Left lung (tissue), 10 donors: ENCODE measurements around the gene TFF1. TPM values are rescaled to one million over a fixed set of nuclear protein-coding genes. Genes with fewer than 3 reads are reported as not detected.

Experiments
- ATAC-seq: fragments of 200-7000 bp; cut with Tn5 transposase; one replicate; pipeline ENCODE4 v1.9.1; 2020; ENCODE audit warnings: moderate library complexity
- DNase-seq, 4 donors: peaks; one replicate each; pipeline ENCODE4 v3.0.0-alpha.2; 2013 to 2020
- H3K27ac ChIP-seq, 2 donors: fragments of 200-600 bp; sonication (generic) in 1 of 2; one replicate each; pipeline versions ENCODE4 v1.5.0 to v1.8.0; 2020 to 2021
- H3K27me3 ChIP-seq, 2 donors: fragments of 200-600 bp; sonication (generic) in 1 of 2; one replicate each; pipeline versions ENCODE4 v1.5.0 to v1.8.0; 2020 to 2021
- H3K36me3 ChIP-seq, 2 donors: fragments of 200-600 bp; sonication (generic) in 1 of 2; one replicate each; pipeline versions ENCODE4 v1.5.0 to v1.8.0; 2020 to 2021
- H3K4me1 ChIP-seq, 2 donors: fragments of 200-600 bp; one replicate each; pipeline ENCODE4 v1.8.0; 2021
- H3K4me3 ChIP-seq, 2 donors: fragments of 200-600 bp; sonication (generic) in 1 of 2; one replicate each; pipeline versions ENCODE4 v1.5.0 to v1.8.0; 2020 to 2021; ENCODE audit warnings: mild to moderate bottlenecking in 1 of 2
- H3K9me3 ChIP-seq, 2 donors: fragments of 200-600 bp; sonication (generic) in 1 of 2; one replicate each; pipeline versions ENCODE4 v1.5.0 to v1.8.0; 2020 to 2021
- CTCF ChIP-seq, 2 donors: fragments of 200-600 bp; sonication (generic) in 1 of 2; IDR thresholded peaks; one replicate each; pipeline versions ENCODE4 v1.5.0 to v1.8.0; 2021; ENCODE audit warnings: antibody characterized with exemption in 2 of 2
- intact Hi-C, 2 donors: fragments of 100-400 bp; cut with DNase I; formaldehyde crosslinking; loops; one replicate each; pipeline versions ENCODE4 v1.11.2 to v1.14.2; 2022
- polyA plus RNA-seq, 6 donors: library from polyadenylated mRNA; unstranded; fragments of 120-200 nt; gene quantifications; one replicate each; pipeline ENCODE4 v1.2.1, GENCODE V29; 2013; ENCODE audit not compliant: insufficient read length in 6 of 6
- total RNA-seq, 2 donors: library from RNA; stranded (reverse); fragmentation: NEBNext Ultra II Directional; extraction: Animal tissue kit (Norgen Biotek cat#: 25700); gene quantifications; one replicate each; pipeline ENCODE4 v1.2.1, GENCODE V29; 2021
- donor health status: DM: no; HTN: yes; CAD: no.
- donor health status: DM: no; HTN: no; CAD: no.

TFF1 gene
- total and polyA plus RNA-seq, 8 donors: not detected

DNA sequence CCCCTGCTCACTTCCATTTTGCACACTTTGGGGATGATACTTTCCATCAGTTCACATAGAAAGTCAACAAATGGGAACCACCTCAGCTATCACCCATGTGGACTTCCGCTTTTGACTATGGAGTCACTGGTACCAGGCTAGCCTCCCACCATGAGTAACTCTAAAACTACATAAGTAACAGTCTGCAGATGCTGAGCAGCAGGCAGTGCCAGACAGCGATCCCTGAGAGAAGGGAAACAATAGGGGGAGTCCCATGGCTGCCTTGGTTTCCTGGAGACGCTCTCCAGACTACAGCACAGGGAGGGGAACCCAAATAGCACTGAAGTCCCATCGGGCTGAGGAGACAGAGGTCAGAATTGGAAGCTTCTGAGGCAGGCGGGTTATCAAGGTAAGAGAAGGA is 12.7 kb downstream of the TFF1 start:
- TF ChIP-seq CTCF (IDR thresholded peaks at IDR 0.05): no peak
- ATAC-seq: no peak
- Histone ChIP-seq H3K4me3 (no peak overlapping the region), H3K4me1 (no peaks in the 10 kb centered on the region), H3K36me3 (no peaks in the 10 kb centered on the region), H3K27me3 (no peaks in the 10 kb centered on the region), H3K27ac (no peak overlapping the region), H3K9me3 (peaks cover 0 to 16% of the 10 kb centered on the region in 2 donors)
- intact Hi-C loops: no loop called here
- no peak for DNase-seq

- Histone ChIP-seq H3K27me3 (peaks cover 0 to 2% of the 10 kb centered on the region in 2 donors), H3K4me1 (no peaks in the 10 kb centered on the region), H3K36me3 (no peaks in the 10 kb centered on the region), H3K27ac (no peak overlapping the region), H3K4me3 (no peak overlapping the region), H3K9me3 (peaks cover 0 to 16% of the 10 kb centered on the region in 2 donors)
- no peak for ATAC-seq
- no peak for DNase-seq
- TF ChIP-seq CTCF (IDR thresholded peaks at IDR 0.05): no peak
- intact Hi-C loops: no loop called here
Measured at GRCh38 chr21:42352441-42353095, 13.8 kb downstream of the TFF1 start.

DNA sequence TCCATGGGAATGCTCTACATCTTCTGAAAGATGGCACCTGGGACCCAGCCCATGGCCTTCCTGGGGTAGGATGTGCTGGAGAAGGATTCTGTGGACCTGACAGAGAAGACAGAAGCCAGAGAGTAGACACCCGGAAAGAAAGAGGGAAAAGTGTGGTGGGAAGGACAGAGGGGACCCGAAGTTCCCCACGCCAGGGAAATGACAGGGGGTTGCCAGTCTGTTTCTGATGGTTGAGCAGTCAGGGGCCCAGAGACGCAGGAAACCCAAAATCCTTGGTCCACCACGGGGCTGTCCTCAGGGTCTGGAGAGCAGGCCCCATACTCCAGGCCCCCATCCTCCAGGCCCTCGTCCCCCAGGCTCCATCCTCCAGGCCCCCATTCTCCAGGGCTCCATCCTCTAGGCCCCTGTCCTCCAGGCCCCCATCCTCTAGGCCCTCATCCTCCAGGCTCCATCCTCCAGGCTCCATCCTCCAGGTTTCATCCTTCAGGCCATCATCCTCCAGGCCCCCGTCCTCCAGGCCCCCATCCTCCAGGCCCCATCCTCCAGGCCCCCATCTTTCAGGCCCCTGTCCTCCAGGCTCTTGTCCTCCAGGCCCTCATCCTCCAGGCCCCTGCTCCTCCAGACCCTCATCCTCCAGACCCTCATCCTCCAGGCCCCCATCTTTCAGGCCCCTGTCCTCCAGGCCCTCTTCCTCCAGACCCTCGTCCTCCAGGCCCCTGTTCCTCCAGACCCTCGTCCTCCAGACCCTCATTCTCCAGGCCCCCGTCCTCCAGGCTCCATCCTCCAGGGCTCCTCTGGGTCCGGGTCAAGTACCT is 14.5 kb downstream of the TFF1 start:
- DNase-seq (no peak), ATAC-seq (no peak)
- Histone ChIP-seq H3K9me3 (peaks cover 0 to 15% of the 10 kb centered on the region in 2 donors), H3K4me3 (no peak overlapping the region), H3K27ac (no peak overlapping the region), H3K27me3 (peaks cover 0 to 7% of the 10 kb centered on the region in 2 donors), H3K4me1 (no peaks in the 10 kb centered on the region), H3K36me3 (no peaks in the 10 kb centered on the region)
- TF ChIP-seq CTCF (IDR thresholded peaks at IDR 0.05): no peak
- intact Hi-C loops: no loop called here

DNA sequence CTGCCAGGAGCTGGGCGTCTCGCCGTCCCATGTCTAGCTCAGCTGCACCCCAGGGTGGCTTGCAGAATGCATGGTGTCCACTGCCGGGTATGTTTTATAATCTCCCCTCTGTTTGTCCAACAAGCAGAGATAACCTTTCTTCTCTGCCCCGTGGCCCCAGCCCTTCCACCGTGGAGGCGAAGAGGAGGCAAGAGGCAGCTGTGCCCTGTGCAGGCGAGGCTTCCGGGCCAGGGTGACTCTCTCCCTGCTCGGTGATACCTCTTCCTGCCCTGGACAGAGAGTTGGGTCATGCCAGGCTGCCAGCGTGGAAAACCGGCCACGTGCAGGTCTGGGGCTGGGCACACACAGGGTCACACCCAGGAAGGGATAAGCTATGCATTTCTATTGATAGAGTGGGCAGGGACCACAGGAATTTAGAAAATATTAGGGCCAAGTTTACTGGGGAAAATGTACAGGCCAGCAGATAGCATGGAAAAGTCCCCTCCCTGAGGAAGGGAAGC is 15.4 kb downstream of the TFF1 start, which contains the start of gene TFF2:
TFF2 (minus strand) TSS at position 68 of the 500 bp plus-strand sequence; CDS start at position 31, 37 bp downstream.
- DNase-seq: no peak
- Histone ChIP-seq H3K36me3 (no peaks in the 10 kb centered on the region), H3K27ac (no peak within 1 kb of the TSS), H3K4me3 (no peak within 1 kb of the TSS), H3K4me1 (no peaks in the 10 kb centered on the region), H3K27me3 (peaks cover 0 to 7% of the 10 kb centered on the region in 2 donors), H3K9me3 (peaks cover 0 to 13% of the 10 kb centered on the region in 2 donors)
- intact Hi-C loops: no loop called here
- no peak for TF ChIP-seq CTCF (IDR thresholded peaks at IDR 0.05)
- ATAC-seq: no peak

GRCh38 chr21:42350318-42350910 is 15.9 kb downstream of the TFF1 start:
- no peak for TF ChIP-seq CTCF (IDR thresholded peaks at IDR 0.05)
- intact Hi-C loops: no loop called here
- Histone ChIP-seq H3K27ac (no peak overlapping the region), H3K36me3 (no peaks in the 10 kb centered on the region), H3K9me3 (peaks cover 0 to 12% of the 10 kb centered on the region in 2 donors), H3K4me3 (no peak overlapping the region), H3K27me3 (peaks cover 0 to 7% of the 10 kb centered on the region in 2 donors), H3K4me1 (no peaks in the 10 kb centered on the region)
- no peak for DNase-seq
- no peak for ATAC-seq
